ENCODE results near the gene GOLGA6L2. TPM values are rescaled to one million over a fixed set of nuclear protein-coding genes. Genes with fewer than 3 reads are reported as not detected.
"Not testable (repeated sequence)": the region's sequence is repeated elsewhere in the genome, so short reads cannot be mapped to it uniquely, and the experiment has no call there.

The GOLGA6L2 gene
- total RNA-seq, 4 donors from 2014 or later = not detected

- DNase-seq = no peak
- H3K27me3 ChIP-seq = no peaks in the 10 kb centered on the region
- no peak overlapping the region for H3K27ac ChIP-seq
- no peak overlapping the region for H3K4me3 ChIP-seq
- no peaks in the 10 kb centered on the region for H3K36me3 ChIP-seq
- no peak for TF ChIP-seq POLR2A (IDR thresholded peaks at IDR 0.05)
- TF ChIP-seq, protein P1, sequence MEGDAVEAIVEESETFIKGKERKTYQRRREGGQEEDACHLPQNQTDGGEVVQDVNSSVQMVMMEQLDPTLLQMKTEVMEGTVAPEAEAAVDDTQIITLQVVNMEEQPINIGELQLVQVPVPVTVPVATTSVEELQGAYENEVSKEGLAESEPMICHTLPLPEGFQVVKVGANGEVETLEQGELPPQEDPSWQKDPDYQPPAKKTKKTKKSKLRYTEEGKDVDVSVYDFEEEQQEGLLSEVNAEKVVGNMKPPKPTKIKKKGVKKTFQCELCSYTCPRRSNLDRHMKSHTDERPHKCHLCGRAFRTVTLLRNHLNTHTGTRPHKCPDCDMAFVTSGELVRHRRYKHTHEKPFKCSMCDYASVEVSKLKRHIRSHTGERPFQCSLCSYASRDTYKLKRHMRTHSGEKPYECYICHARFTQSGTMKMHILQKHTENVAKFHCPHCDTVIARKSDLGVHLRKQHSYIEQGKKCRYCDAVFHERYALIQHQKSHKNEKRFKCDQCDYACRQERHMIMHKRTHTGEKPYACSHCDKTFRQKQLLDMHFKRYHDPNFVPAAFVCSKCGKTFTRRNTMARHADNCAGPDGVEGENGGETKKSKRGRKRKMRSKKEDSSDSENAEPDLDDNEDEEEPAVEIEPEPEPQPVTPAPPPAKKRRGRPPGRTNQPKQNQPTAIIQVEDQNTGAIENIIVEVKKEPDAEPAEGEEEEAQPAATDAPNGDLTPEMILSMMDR (IDR thresholded peaks at IDR 0.05) = no peak
- no peaks in the 10 kb centered on the region for H3K4me1 ChIP-seq
- H3K9me3 ChIP-seq = no peaks in the 10 kb centered on the region
Observed at GRCh38 chr15:23438816-23439466, 8.1 kb downstream of the GOLGA6L2 start.

- Histone ChIP-seq H3K9me3 (no peaks in the 10 kb centered on the region), H3K27ac (no peak overlapping the region), H3K36me3 (no peaks in the 10 kb centered on the region), H3K4me3 (no peak overlapping the region), H3K27me3 (no peaks in the 10 kb centered on the region), H3K4me1 (no peaks in the 10 kb centered on the region)
- TF ChIP-seq POLR2A (IDR thresholded peaks at IDR 0.05) = no peak
- TF ChIP-seq, protein P1 (IDR thresholded peaks at IDR 0.05) = no peak
- DNase-seq = no peak
Observed at GRCh38 chr15:23437673-23438072, 9.4 kb downstream of the GOLGA6L2 start.

- Histone ChIP-seq H3K9me3 (no peaks in the 10 kb centered on the region), H3K4me1 (no peaks in the 10 kb centered on the region), H3K27me3 (no peaks in the 10 kb centered on the region), H3K27ac (no peak overlapping the region), H3K4me3 (no peak overlapping the region), H3K36me3 (no peaks in the 10 kb centered on the region)
- no peak for DNase-seq
- no peak for TF ChIP-seq POLR2A (IDR thresholded peaks at IDR 0.05)
- TF ChIP-seq, protein P1 (IDR thresholded peaks at IDR 0.05) = no peak
Observed at GRCh38 chr15:23437146-23437545, 9.9 kb downstream of the GOLGA6L2 start.

DNA sequence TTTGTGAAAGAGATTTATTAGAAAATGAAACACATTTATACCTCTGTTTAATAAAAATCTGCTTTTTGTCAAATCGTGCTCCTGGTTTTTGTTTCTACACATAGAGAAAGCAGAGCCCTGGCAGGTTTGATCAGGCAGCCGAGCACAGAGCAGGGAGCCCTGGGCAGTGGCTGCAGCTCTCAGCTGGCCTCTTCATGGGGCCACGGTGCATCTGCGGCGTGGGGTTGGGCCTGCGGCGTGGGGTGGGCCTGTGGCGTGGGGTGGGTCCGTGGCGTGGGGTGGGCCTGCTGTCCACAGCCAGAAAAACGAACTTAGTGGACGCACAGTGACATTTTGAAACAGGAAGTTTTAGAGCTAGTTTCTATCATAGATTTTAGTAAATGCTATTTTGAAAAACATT is 10.6 kb downstream of the GOLGA6L2 start:
- Histone ChIP-seq H3K4me3 (no peak overlapping the region), H3K36me3 (no peaks in the 10 kb centered on the region), H3K27me3 (no peaks in the 10 kb centered on the region), H3K4me1 (no peaks in the 10 kb centered on the region), H3K9me3 (no peaks in the 10 kb centered on the region), H3K27ac (no peak overlapping the region)
- no peak for DNase-seq
- TF ChIP-seq, protein P1 (IDR thresholded peaks at IDR 0.05) = no peak
- no peak for TF ChIP-seq POLR2A (IDR thresholded peaks at IDR 0.05)

DNA sequence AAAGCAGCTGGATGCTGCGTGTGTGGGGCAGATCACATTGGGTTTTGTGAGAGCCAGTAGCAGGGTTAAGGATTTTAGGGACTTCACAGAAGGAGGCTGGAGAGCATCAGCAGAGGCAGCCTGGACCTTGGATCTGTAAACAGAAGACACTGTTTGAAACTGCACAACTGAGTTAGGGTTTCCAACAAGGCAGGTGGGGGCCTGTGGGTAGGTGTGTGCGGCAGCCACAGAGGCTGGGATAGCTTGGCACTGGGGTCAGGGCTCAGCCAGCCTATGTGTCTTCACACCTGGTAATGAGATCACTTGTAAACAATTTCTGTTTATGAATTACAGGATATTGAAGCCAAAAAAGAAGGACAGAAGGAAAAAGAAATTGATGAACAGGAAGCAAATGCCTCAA is 12.3 kb downstream of the GOLGA6L2 start:
- H3K9me3 ChIP-seq, H3K27ac ChIP-seq, H3K4me1 ChIP-seq, H3K27me3 ChIP-seq, DNase-seq, H3K36me3 ChIP-seq, H3K4me3 ChIP-seq: not testable (repeated sequence)

GRCh38 chr15:23425327-23425726 is 21.7 kb downstream of the GOLGA6L2 start:
- H3K9me3 ChIP-seq, H3K27ac ChIP-seq, H3K4me1 ChIP-seq, H3K4me3 ChIP-seq, H3K36me3 ChIP-seq, H3K27me3 ChIP-seq, DNase-seq: not testable (repeated sequence)
